HepG2 (cell line): ENCODE measurements around the gene HS6ST1. TPM values are rescaled to one million over a fixed set of nuclear protein-coding genes. Genes with fewer than 3 reads are reported as not detected.

Source experiments
- BORCS8-MEF2B ChIP-seq: sonication (generic); formaldehyde crosslinking; IDR thresholded peaks from 2 replicates; pipeline ENCODE4 v1.8.0; 2022; ENCODE audit warnings: mild to moderate bottlenecking, missing genetic modification reagents
- CBX5 ChIP-seq: sonication (generic); formaldehyde crosslinking; IDR thresholded peaks from 2 replicates; pipeline ENCODE4 v1.4.0; 2020; ENCODE audit warnings: missing genetic modification reagents, borderline replicate concordance
- DNMT3B ChIP-seq: conservative IDR thresholded peaks from 2 replicates; pipeline ENCODE4 v1.6.1; 2016; ENCODE audit warnings: missing biosample characterization, control low read depth
- FOSL2 ChIP-seq: sonication (generic); formaldehyde crosslinking; IDR thresholded peaks from 2 replicates; pipeline ENCODE4 v1.4.0; 2020; ENCODE audit warnings: missing genetic modification reagents
- FUBP1 ChIP-seq: sonication (generic); formaldehyde crosslinking; IDR thresholded peaks from 2 replicates; pipeline ENCODE4 v1.5.1; 2020; ENCODE audit warnings: missing genetic modification reagents, mild to moderate bottlenecking, borderline replicate concordance
- HNRNPH1 ChIP-seq: fragments of 200-400 bp; formaldehyde crosslinking; optimal IDR thresholded peaks from 2 replicates; pipeline ENCODE3; 2017; ENCODE audit warnings: mild to moderate bottlenecking, low read depth, low read length
- HOXA7 ChIP-seq: sonication (generic); formaldehyde crosslinking; IDR thresholded peaks from 2 replicates; pipeline ENCODE4 v1.8.1; 2022; ENCODE audit warnings: mild to moderate bottlenecking, missing genetic modification reagents, moderate library complexity
- KDM2A ChIP-seq: sonication (generic); formaldehyde crosslinking; IDR thresholded peaks from 2 replicates; pipeline ENCODE4 v1.4.0; 2020; ENCODE audit warnings: low read depth, missing genetic modification reagents, borderline replicate concordance
- KDM3A ChIP-seq: IDR thresholded peaks from 2 replicates; pipeline ENCODE4 v1.6.1; 2018; ENCODE audit warnings: low read depth, missing compliant biosample characterization
- KLF13 ChIP-seq: sonication (generic); formaldehyde crosslinking; IDR thresholded peaks from 2 replicates; pipeline ENCODE4 v1.4.0; 2020; ENCODE audit warnings: mild to moderate bottlenecking, missing genetic modification reagents
- MAFF ChIP-seq: IDR thresholded peaks from 2 replicates; pipeline ENCODE4 v1.6.1; 2011; ENCODE audit warnings: low read depth, low read length, improper control_type of control experiment
- MEIS1 ChIP-seq: sonication (generic); formaldehyde crosslinking; IDR thresholded peaks from 2 replicates; pipeline ENCODE4 v1.9.0; 2021; ENCODE audit warnings: mild to moderate bottlenecking, missing genetic modification reagents, moderate library complexity, borderline replicate concordance
- NFE2L1 ChIP-seq: sonication (generic); formaldehyde crosslinking; IDR thresholded peaks from 2 replicates; pipeline ENCODE4 v1.4.0; 2020; ENCODE audit warnings: missing genetic modification reagents, mild to moderate bottlenecking, borderline replicate concordance
- RELA ChIP-seq: sonication (generic); formaldehyde crosslinking; IDR thresholded peaks from 2 replicates; pipeline ENCODE4 v1.4.0; 2020; ENCODE audit warnings: missing genetic modification reagents
- RFX5 ChIP-seq: IDR thresholded peaks from 2 replicates; pipeline ENCODE4 v1.6.1; 2011; ENCODE audit warnings: low read depth, low read length, improper control_type of control experiment
- ZBTB7B ChIP-seq: sonication (generic); formaldehyde crosslinking; IDR thresholded peaks from 2 replicates; pipeline ENCODE4 v1.4.0; 2020; ENCODE audit warnings: missing genetic modification reagents
- ZFAT ChIP-seq: sonication (generic); formaldehyde crosslinking; conservative IDR thresholded peaks from 2 replicates; pipeline ENCODE4 v1.8.1; 2023; ENCODE audit warnings: missing genetic modification reagents, inconsistent platforms
- ZFYVE20 ChIP-seq: sonication (generic); formaldehyde crosslinking; IDR thresholded peaks from 2 replicates; pipeline ENCODE4 v1.8.0; 2023; ENCODE audit warnings: low read depth, mild to moderate bottlenecking, moderate library complexity, missing genetic modification reagents, borderline replicate concordance
- ZNF18 ChIP-seq: sonication (generic); formaldehyde crosslinking; IDR thresholded peaks from 2 replicates; pipeline ENCODE4 v1.8.0; 2022; ENCODE audit warnings: mild to moderate bottlenecking, missing genetic modification reagents; ENCODE audit not compliant: insufficient replicate concordance
- ZNF34 ChIP-seq: sonication (generic); formaldehyde crosslinking; IDR thresholded peaks from 2 replicates; pipeline ENCODE4 v1.4.0; 2020; ENCODE audit warnings: mild to moderate bottlenecking, missing genetic modification reagents, borderline replicate concordance
- ZNF75D ChIP-seq: sonication (generic); formaldehyde crosslinking; IDR thresholded peaks from 2 replicates; pipeline ENCODE4 v1.8.1; 2023; ENCODE audit warnings: missing genetic modification reagents, mild to moderate bottlenecking, borderline replicate concordance
- polyA plus RNA-seq, 8 experiments: library from polyadenylated mRNA; depleted of rRNA in 3 of 8; stranded (reverse) in 7 of 8; unstranded in 1 of 8; fragments of >200 nt; fragmentation: Illumina TruSeq in 4 of 8; extraction: Trizol in 4 of 8; gene quantifications; 2 replicates each; pipeline versions ENCODE4 v1.2.1 to v1.2.3, GENCODE V29; 2011 to 2016; ENCODE audit warnings: low read depth in 4 of 8, missing spikeins in 1 of 8, mixed read lengths in 1 of 8; ENCODE audit not compliant: insufficient read depth in 1 of 8
- total RNA-seq, 5 experiments: library from RNA; depleted of rRNA; stranded (reverse); fragments of >200 nt; fragmentation: Illumina TruSeq; extraction: Trizol; gene quantifications; 2 replicates each; pipeline ENCODE4 v1.2.3, GENCODE V29; 2016; ENCODE audit warnings: low read depth in 1 of 5
- TF ChIP-seq, protein P1 (sequence below): IDR thresholded peaks from 2 replicates; pipeline ENCODE4 v1.6.1; 2018; ENCODE audit warnings: missing genetic modification reagents, mild to moderate bottlenecking, missing compliant biosample characterization
- TF ChIP-seq, protein P2 (sequence below): sonication (generic); formaldehyde crosslinking; IDR thresholded peaks from 2 replicates; pipeline ENCODE4 v1.4.0; 2020; ENCODE audit warnings: mild to moderate bottlenecking, missing genetic modification reagents

HS6ST1 gene
- total and polyA plus RNA-seq, 2 of the 13 experiments (the other 11 are each of a cell fraction or from before 2014, with no cell fraction given) = 34.5 to 84.6 TPM

DNA sequence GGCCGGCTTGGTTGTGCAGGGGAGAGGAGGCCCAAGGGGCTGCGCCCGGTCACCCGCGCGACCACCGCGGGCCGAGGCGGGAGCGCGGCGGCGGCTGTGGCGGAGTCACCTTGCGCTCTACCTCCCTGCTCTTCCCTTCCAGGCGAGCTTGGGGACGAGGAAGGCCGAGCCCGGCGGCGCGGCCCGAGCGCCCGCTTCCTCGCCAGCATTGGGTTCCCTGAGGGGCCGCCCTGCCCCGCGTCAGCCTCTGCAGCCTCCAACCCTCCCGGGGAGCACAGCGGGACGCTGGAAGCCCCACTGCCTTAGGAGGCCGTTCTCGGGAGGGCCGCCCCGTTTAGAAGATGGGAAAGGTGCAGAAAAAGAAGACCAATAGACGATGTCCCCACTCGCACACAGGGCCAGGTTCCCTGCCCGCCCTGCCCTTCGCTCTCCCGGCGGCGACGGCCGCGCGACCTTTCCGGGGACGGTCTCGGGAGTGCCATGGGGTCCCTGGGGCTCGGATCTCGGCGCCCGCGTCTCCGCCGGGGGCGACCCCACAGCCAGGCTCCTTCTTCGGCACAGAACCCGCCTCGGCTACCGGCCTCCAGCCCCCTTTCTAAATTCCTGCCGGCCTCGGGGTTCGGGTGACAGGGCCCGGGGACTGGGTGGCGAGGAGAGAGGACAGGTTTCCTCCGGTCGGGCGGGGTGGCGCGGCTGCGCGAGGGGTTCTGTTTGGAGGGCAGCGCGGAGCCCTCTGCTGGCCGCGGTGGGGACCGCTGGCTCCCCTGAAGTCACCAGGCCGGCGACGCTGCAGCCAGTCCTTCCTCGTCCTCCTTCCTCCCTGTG is 85.5 kb downstream of the HS6ST1 start (continued):
- TF ChIP-seq ZNF18 (CRISPR knock-in tag) = peak; percentile 25
- no peak for TF ChIP-seq KLF13
- peak; percentile 93 for TF ChIP-seq MEIS1 (CRISPR knock-in tag)
- TF ChIP-seq CBX5 (CRISPR knock-in tag) = no peak
- no peak for TF ChIP-seq ZFYVE20
- TF ChIP-seq BORCS8-MEF2B (CRISPR knock-in tag) = no peak; the same call in none of the 2 replicates
- TF ChIP-seq NFE2L1 (CRISPR knock-in tag) = peak; percentile 85; the same call in 1 of the 2 replicates
- TF ChIP-seq ZFAT (CRISPR knock-in tag) = no peak
- TF ChIP-seq, protein P1, sequence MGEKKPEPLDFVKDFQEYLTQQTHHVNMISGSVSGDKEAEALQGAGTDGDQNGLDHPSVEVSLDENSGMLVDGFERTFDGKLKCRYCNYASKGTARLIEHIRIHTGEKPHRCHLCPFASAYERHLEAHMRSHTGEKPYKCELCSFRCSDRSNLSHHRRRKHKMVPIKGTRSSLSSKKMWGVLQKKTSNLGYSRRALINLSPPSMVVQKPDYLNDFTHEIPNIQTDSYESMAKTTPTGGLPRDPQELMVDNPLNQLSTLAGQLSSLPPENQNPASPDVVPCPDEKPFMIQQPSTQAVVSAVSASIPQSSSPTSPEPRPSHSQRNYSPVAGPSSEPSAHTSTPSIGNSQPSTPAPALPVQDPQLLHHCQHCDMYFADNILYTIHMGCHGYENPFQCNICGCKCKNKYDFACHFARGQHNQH = peak; percentile 69; the same call in 1 of the 2 replicates
- peak; percentile 54 for TF ChIP-seq KDM3A
- TF ChIP-seq, protein P2, sequence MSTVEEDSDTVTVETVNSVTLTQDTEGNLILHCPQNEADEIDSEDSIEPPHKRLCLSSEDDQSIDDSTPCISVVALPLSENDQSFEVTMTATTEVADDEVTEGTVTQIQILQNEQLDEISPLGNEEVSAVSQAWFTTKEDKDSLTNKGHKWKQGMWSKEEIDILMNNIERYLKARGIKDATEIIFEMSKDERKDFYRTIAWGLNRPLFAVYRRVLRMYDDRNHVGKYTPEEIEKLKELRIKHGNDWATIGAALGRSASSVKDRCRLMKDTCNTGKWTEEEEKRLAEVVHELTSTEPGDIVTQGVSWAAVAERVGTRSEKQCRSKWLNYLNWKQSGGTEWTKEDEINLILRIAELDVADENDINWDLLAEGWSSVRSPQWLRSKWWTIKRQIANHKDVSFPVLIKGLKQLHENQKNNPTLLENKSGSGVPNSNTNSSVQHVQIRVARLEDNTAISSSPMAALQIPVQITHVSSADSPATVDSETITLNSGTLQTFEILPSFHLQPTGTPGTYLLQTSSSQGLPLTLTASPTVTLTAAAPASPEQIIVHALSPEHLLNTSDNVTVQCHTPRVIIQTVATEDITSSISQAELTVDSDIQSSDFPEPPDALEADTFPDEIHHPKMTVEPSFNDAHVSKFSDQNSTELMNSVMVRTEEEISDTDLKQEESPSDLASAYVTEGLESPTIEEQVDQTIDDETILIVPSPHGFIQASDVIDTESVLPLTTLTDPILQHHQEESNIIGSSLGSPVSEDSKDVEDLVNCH (CRISPR knock-in tag) = peak; percentile 86
- peak; percentile 42; the same call in 1 of the 2 replicates for TF ChIP-seq FOSL2 (CRISPR knock-in tag)
- no peak for TF ChIP-seq RFX5
- TF ChIP-seq ZNF34 (CRISPR knock-in tag) = peak; percentile 83; the same call in 1 of the 2 replicates
- 0 out of 2 replicates have a peak, but pooled peaks have one; percentile 25 for TF ChIP-seq DNMT3B (CRISPR knock-in tag)
- no peak for TF ChIP-seq HNRNPH1
- TF ChIP-seq HOXA7 (CRISPR knock-in tag) = 0 out of 2 replicates have a peak, but pooled peaks have one; percentile 22
- peak; percentile 96 for TF ChIP-seq KDM2A (CRISPR knock-in tag)
- no peak for TF ChIP-seq ZNF75D (CRISPR knock-in tag)
- TF ChIP-seq ZBTB7B (CRISPR knock-in tag) = peak; percentile 88
- no peak for TF ChIP-seq FUBP1 (CRISPR knock-in tag)
- TF ChIP-seq RELA = peak; percentile 42; the same call in 1 of the 2 replicates
- no peak for TF ChIP-seq MAFF
